Neutrophil (primary cell): ENCODE results near the gene CYP26B1.

Source experiments
- H3K27ac ChIP-seq: fragments of 200-600 bp; sonication (generic); 2 replicates; pipeline ENCODE4 v1.5.1; 2016; ENCODE audit warnings: mild to moderate bottlenecking, moderate library complexity
- H3K27me3 ChIP-seq: fragments of 200-600 bp; sonication (generic); 2 replicates; pipeline ENCODE4 v1.6.0; 2016; ENCODE audit warnings: mild to moderate bottlenecking
- H3K36me3 ChIP-seq: fragments of 200-600 bp; sonication (generic); 2 replicates; pipeline ENCODE4 v1.5.1; 2017
- H3K4me1 ChIP-seq, 2 experiments: fragments of 200-600 bp in 1 of 2; sonication (generic) in 1 of 2; 1 replicate in 1 of 2; 2 replicates in 1 of 2; pipeline versions ENCODE4 v1.5.1 to v1.6.1; 2013 to 2016; ENCODE audit warnings: low read depth in 1 of 2, low read length in 1 of 2, mild to moderate bottlenecking in 1 of 2, moderate library complexity in 1 of 2; ENCODE audit not compliant: control insufficient read depth in 1 of 2, insufficient read depth in 1 of 2
- H3K4me3 ChIP-seq, 2 experiments: fragments of 200-600 bp in 1 of 2; sonication (generic) in 1 of 2; 1 replicate in 1 of 2; 2 replicates in 1 of 2; pipeline ENCODE4 v1.5.1; 2013 to 2016; ENCODE audit warnings: low read depth in 1 of 2, low read length in 1 of 2, mild to moderate bottlenecking in 1 of 2, moderate library complexity in 1 of 2
- H3K9me3 ChIP-seq: fragments of 200-600 bp; sonication (generic); 2 replicates; pipeline ENCODE4 v1.5.1; 2016
- TF ChIP-seq, protein P1 (sequence below): fragments of 200-600 bp; sonication (generic); IDR thresholded peaks from 2 replicates; pipeline ENCODE4 v1.5.1; 2016; ENCODE audit warnings: antibody characterized with exemption

The CYP26B1 gene

DNA sequence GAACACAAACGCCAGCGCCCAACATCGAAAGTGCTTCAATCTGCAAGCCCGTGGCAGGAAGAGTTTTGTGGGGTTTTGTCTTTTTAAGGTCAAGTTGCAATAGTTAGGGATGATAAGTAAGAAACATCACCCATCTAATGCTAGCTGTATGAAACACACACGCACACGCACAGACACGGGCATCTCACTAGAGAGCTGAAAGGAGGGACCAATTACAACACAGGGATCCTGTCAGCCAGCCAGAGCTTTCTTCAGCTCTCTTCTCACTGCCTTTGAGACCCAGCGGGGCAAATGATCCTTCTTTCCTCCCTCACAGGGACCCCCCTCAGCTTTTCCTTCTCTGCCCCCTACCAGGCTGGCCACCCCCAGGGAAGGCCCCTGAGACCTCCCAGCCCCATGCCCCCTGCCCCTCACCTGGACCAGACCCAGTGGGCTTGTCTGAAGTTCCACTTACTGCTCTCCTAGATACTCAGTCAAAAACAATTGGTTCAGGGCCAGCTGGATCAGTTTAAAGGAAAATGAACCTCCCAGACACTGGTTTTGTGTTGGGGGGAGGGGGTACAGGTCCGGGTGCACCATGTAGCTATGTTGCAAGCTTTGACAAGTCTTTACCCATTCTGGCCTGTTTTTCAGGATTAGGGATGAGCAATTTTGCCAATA is 17.9 kb downstream of the CYP26B1 start:
- no peaks in the 10 kb centered on the region for H3K4me1 ChIP-seq
- no peaks in the 10 kb centered on the region for H3K9me3 ChIP-seq
- no peaks in the 10 kb centered on the region for H3K36me3 ChIP-seq
- no peak overlapping the region for H3K4me3 ChIP-seq
- no peak overlapping the region for H3K27ac ChIP-seq
- peaks cover 27% of the 10 kb centered on the region for H3K27me3 ChIP-seq
- TF ChIP-seq, protein P1, sequence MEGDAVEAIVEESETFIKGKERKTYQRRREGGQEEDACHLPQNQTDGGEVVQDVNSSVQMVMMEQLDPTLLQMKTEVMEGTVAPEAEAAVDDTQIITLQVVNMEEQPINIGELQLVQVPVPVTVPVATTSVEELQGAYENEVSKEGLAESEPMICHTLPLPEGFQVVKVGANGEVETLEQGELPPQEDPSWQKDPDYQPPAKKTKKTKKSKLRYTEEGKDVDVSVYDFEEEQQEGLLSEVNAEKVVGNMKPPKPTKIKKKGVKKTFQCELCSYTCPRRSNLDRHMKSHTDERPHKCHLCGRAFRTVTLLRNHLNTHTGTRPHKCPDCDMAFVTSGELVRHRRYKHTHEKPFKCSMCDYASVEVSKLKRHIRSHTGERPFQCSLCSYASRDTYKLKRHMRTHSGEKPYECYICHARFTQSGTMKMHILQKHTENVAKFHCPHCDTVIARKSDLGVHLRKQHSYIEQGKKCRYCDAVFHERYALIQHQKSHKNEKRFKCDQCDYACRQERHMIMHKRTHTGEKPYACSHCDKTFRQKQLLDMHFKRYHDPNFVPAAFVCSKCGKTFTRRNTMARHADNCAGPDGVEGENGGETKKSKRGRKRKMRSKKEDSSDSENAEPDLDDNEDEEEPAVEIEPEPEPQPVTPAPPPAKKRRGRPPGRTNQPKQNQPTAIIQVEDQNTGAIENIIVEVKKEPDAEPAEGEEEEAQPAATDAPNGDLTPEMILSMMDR: no peak

DNA sequence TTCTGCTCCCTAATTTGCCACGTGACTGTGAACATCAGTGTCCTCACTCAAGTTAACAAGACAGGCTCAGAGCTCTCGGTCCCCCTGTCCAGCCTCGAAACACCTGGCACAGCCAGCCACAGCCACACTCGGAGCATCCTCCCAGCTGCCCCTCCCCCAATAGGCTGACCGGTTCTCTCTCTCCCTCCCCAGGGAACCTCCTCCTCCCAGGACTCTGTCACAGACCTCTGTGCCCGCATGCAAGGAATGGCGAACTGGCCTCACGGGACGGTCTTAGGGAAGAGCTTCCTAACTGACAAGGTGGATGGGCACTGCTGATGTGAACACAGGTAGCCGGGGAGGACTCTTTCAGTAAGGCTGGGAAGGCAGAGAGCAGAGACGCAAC is 18.8 kb downstream of the CYP26B1 start:
- Histone ChIP-seq H3K36me3 (no peaks in the 10 kb centered on the region), H3K4me3 (no peak overlapping the region), H3K9me3 (no peaks in the 10 kb centered on the region), H3K4me1 (no peaks in the 10 kb centered on the region), H3K27me3 (peaks cover 31% of the 10 kb centered on the region), H3K27ac (no peak overlapping the region)
- TF ChIP-seq, protein P1: no peak

DNA sequence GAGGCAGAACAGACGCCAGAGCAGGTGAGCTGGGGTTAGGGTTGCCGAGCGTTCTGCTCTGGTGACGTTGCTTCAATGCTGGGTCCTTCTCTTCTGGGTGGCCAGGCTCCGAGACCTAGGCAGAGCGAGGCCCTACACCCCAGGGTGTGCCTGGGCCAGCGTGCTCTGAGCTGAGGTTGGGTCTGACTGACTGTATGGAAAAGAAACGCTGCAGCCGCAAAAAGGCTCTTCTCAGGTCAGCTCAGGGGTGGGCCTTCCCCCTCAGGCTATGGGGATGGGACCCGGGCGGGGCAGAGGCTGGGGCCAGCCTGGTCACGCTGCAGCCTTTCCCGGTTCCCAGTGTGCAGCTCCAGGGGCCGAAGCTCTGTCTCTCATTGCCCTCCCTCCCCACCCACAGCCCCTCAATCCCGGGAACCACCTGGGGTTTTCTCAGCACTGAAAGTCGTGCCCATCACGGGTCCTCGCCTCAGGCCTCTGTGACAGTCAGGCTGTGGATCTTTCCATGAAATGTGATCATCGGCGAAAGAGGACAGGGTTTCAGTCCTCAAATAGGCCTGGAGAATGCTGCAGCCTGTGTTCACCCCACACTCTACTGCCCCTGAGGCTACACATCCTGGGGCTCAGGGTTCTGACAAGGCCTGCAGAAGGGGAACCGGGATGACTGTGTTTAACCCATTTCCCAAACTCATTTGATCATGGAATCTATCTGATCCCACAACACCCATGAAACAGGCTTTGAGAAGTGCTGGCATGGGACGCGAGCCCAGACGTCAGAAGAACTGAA is 19.4 kb downstream of the CYP26B1 start:
- H3K4me1 ChIP-seq: no peaks in the 10 kb centered on the region
- H3K36me3 ChIP-seq: no peaks in the 10 kb centered on the region
- TF ChIP-seq, protein P1: no peak
- no peaks in the 10 kb centered on the region for H3K9me3 ChIP-seq
- H3K4me3 ChIP-seq: no peak overlapping the region
- H3K27me3 ChIP-seq: peaks cover 35% of the 10 kb centered on the region
- no peak overlapping the region for H3K27ac ChIP-seq

DNA sequence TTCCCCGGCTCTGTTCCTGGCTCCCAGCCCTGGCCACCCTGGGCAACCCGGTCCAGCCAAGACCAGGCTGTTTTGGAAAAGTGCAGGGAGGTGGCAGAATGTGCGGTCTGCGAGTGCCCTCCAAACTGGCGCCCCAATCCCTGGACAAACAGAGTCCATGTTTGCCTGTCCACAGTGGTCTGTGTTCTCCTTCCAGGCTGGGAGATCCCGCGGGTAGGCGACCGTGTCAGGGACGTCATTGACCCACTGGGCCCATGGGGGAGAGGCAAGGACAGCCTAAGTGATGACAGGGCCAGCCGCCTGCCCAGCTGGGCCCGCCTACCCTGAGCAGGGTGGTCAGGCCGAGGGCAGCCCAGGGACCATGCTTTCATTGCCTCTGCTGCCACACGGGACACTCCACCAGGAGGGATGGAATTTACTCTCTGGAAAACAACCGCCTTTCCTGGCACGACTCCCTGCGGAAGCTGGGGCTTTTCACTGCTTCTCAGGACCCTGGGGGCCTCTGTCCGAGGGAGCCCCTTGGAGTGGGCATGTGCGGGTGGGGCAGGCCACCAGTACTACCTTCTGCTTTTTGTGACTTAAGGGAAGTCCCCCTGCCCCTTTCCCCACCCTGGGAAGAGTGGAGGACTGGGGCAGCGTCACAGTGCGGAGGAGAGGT is 20.1 kb downstream of the CYP26B1 start:
- TF ChIP-seq, protein P1: no peak
- peaks cover 35% of the 10 kb centered on the region for H3K27me3 ChIP-seq
- no peaks in the 10 kb centered on the region for H3K36me3 ChIP-seq
- no peaks in the 10 kb centered on the region for H3K9me3 ChIP-seq
- no peak overlapping the region for H3K4me3 ChIP-seq
- H3K4me1 ChIP-seq: no peaks in the 10 kb centered on the region
- H3K27ac ChIP-seq: no peak overlapping the region

- Histone ChIP-seq H3K4me1 (no peaks in the 10 kb centered on the region), H3K4me3 (no peak overlapping the region), H3K36me3 (no peaks in the 10 kb centered on the region), H3K9me3 (no peaks in the 10 kb centered on the region), H3K27me3 (peaks cover 34% of the 10 kb centered on the region), H3K27ac (no peak overlapping the region)
- TF ChIP-seq, protein P1: no peak
These were observed 21.2 kb downstream of the CYP26B1 start for GRCh38 chr2:72126186-72127100.
